ENCODE measurements around the gene JARID2.
"Not testable (repeated sequence)": the region's sequence is repeated elsewhere in the genome, so short reads cannot be mapped to it uniquely, and the experiment has no call there.

GRCh38 chr6:15289456-15289855, 43.6 kb downstream of the JARID2 start:
- not testable (repeated sequence) for TF ChIP-seq CTCF (IDR thresholded peaks at IDR 0.05; ENCODE audit: low read length); EZH2 (IDR thresholded peaks at IDR 0.05; ENCODE audit: borderline replicate concordance, low read length)

Data from OCI-LY1 (cell line).